Adrenal gland (tissue), 12 donors: ENCODE data around the gene DNASE1L3. TPM values are rescaled to one million over a fixed set of nuclear protein-coding genes. Genes with fewer than 3 reads are reported as not detected.
"Not testable (repeated sequence)": the region's sequence is repeated elsewhere in the genome, so short reads cannot be mapped to it uniquely, and the experiment has no call there.

Source experiments
- DNase-seq, 7 donors: peaks; one replicate each; pipeline ENCODE4 v3.0.0-alpha.2; 2019 to 2020
- H3K27ac ChIP-seq, 5 donors: fragments of 200-600 bp; sonication (generic) in 4 of 5; 1 replicate in 3 of 5; 2 replicates in 2 of 5; pipeline versions ENCODE4 v1.5.1 to v1.8.0; 2016 to 2020; ENCODE audit warnings: mild to moderate bottlenecking in 1 of 5
- H3K27me3 ChIP-seq: fragments of 200-600 bp; 2 replicates; pipeline ENCODE4 v1.8.0; 2021
- H3K36me3 ChIP-seq, 2 donors: fragments of 200-600 bp; replicated peaks in 1 of 2; 1 replicate in 1 of 2; 2 replicates in 1 of 2; pipeline versions ENCODE4 v1.5.1 to v1.8.0; 2018 to 2022
- H3K4me1 ChIP-seq, 2 donors: fragments of 200-600 bp; replicated peaks in 1 of 2; 1 replicate in 1 of 2; 2 replicates in 1 of 2; pipeline versions ENCODE4 v1.5.1 to v1.8.0; 2018 to 2021
- H3K4me3 ChIP-seq, 4 donors: fragments of 200-600 bp; sonication (generic) in 3 of 4; one replicate each; pipeline ENCODE4 v1.5.1; 2016 to 2018
- H3K9me3 ChIP-seq, 3 donors: fragments of 200-600 bp; sonication (generic) in 1 of 3; replicated peaks in 1 of 3; 1 replicate in 2 of 3; 2 replicates in 1 of 3; pipeline versions ENCODE4 v1.5.1 to v1.8.0; 2016 to 2021
- POLR2A ChIP-seq, 2 donors: fragments of 450-650 bp; IDR thresholded peaks; one replicate each; pipeline ENCODE4 v1.6.1; 2017; ENCODE audit warnings: antibody characterized with exemption in 2 of 2, mild to moderate bottlenecking in 2 of 2, moderate library complexity in 1 of 2
- WGBS, 4 donors: extraction: QIAGEN DNeasy Blood & Tissue Kit in 2 of 4; methylation state at CpG; one replicate each; pipeline versions ENCODE4 v1.1.5 to v1.1.7; 2013 to 2017; 5-methylcytosine and 5-hydroxymethylcytosine counted together
- intact Hi-C, 2 donors: fragments of 100-400 bp; cut with DNase I; formaldehyde crosslinking; loops; one replicate each; pipeline versions ENCODE4 v1.14.1 to v1.15.0; 2022 to 2023
- polyA plus RNA-seq, 3 donors: library from polyadenylated mRNA; stranded (reverse); fragments of 200-250 nt in 2 of 3; fragments of 350-450 nt in 1 of 3; fragmentation: Illumina TruSeq in 1 of 3; extraction: RNeasy Lipid Tissue Mini Kit (QIAGEN cat#74804) in 1 of 3; gene quantifications; one replicate each; pipeline ENCODE4 v1.2.3, GENCODE V29; 2013 to 2014
- total RNA-seq, 9 donors: library from RNA; depleted of rRNA in 4 of 9; stranded (reverse); fragments of >200 nt in 4 of 9; fragments of 120-200 nt in 1 of 9; fragmentation: NEBNext Ultra II Directional in 1 of 9; extraction: Animal tissue kit (Norgen Biotek cat#: 25700) in 1 of 9; gene quantifications; one replicate each; pipeline versions ENCODE4 v1.1.0 to v1.2.4, GENCODE V29; 2013 to 2023
- TF ChIP-seq, protein P1 (sequence below), 6 experiments: fragments of 450-650 bp in 4 of 6; fragments of 200-600 bp in 2 of 6; sonication (generic) in 1 of 6; IDR thresholded peaks; 1 replicate in 5 of 6; 2 replicates in 1 of 6; pipeline versions ENCODE4 v1.5.1 to v1.8.0; 2016 to 2021; ENCODE audit warnings: antibody characterized with exemption in 6 of 6, mild to moderate bottlenecking in 2 of 6, moderate library complexity in 1 of 6
- donor health status: healthy with polysubstance abuse.
- donor health status: Bipolar disorder and iron deficiency.
- donor health status: DM: yes; HTN: yes; CAD: no.
- donor health status: DM: no; HTN: no; CAD: no.
- donor health status: DM: no; HTN: no; CAD: no.
- donor health status: DM: yes; HTN: yes; CAD: no.

DNASE1L3 gene
- total and polyA plus RNA-seq, 12 donors = 23.8 to 83.9 (median 55.3) TPM

- Histone ChIP-seq H3K36me3 (no peaks in the 10 kb centered on the region), H3K4me3 (no peak overlapping the region), H3K9me3 (no peaks in the 10 kb centered on the region), H3K27ac (peak overlapping the region in 1 of 5 donors; percentile 31), H3K4me1 (no peaks in the 10 kb centered on the region), H3K27me3 (no peaks in the 10 kb centered on the region)
- TF ChIP-seq, protein P1, sequence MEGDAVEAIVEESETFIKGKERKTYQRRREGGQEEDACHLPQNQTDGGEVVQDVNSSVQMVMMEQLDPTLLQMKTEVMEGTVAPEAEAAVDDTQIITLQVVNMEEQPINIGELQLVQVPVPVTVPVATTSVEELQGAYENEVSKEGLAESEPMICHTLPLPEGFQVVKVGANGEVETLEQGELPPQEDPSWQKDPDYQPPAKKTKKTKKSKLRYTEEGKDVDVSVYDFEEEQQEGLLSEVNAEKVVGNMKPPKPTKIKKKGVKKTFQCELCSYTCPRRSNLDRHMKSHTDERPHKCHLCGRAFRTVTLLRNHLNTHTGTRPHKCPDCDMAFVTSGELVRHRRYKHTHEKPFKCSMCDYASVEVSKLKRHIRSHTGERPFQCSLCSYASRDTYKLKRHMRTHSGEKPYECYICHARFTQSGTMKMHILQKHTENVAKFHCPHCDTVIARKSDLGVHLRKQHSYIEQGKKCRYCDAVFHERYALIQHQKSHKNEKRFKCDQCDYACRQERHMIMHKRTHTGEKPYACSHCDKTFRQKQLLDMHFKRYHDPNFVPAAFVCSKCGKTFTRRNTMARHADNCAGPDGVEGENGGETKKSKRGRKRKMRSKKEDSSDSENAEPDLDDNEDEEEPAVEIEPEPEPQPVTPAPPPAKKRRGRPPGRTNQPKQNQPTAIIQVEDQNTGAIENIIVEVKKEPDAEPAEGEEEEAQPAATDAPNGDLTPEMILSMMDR (IDR thresholded peaks at IDR 0.05) = no peak
- no peak for TF ChIP-seq POLR2A (IDR thresholded peaks at IDR 0.05)
- WGBS, 4 donors = 81 to 89% (median 84%) methylated on average over 4 of the region's 4 CpGs
- intact Hi-C loops = no loop called here
- DNase-seq = no peak
Measured at GRCh38 chr3:58205981-58206380, 4.8 kb downstream of the DNASE1L3 start.

DNA sequence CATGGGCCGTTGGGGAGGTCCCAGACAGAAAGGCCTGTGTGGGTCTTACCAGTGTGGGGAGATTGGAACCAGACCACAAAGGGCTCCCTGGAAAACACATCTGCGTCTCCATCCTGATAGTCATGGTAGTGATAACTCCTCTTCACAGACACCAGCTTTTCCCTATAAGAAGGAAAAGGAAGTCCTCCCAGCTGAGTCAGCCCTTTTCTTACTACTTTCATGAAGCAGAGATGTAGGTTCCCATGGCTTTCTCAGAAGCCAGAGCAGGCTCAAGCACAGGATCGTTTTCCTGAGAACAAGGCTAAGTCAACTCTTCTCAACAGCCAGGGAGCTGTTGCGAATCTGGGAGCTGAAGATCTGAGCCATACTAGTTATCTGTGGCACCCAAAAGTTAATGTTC, 6.1 kb downstream of the DNASE1L3 start:
- TF ChIP-seq, protein P1 (IDR thresholded peaks at IDR 0.05) = no peak
- TF ChIP-seq POLR2A (IDR thresholded peaks at IDR 0.05) = no peak
- Histone ChIP-seq H3K27me3 (no peaks in the 10 kb centered on the region), H3K4me3 (no peak overlapping the region), H3K27ac (no peak overlapping the region), H3K36me3 (no peaks in the 10 kb centered on the region), H3K9me3 (no peaks in the 10 kb centered on the region), H3K4me1 (no peaks in the 10 kb centered on the region)
- DNase-seq = peak in 1 of 7 donors; percentile 19
- 76 to 91% (median 85%) methylated on average over 3 to 4 of the region's 4 CpGs for WGBS, 4 donors
- intact Hi-C loops = no loop called here

- no peak overlapping the region for H3K27ac ChIP-seq
- no peaks in the 10 kb centered on the region for H3K36me3 ChIP-seq
- H3K9me3 ChIP-seq = no peaks in the 10 kb centered on the region
- no peaks in the 10 kb centered on the region for H3K27me3 ChIP-seq
- DNase-seq = no peak
- TF ChIP-seq POLR2A (IDR thresholded peaks at IDR 0.05) = no peak
- TF ChIP-seq, protein P1 (IDR thresholded peaks at IDR 0.05) = no peak
- H3K4me1 ChIP-seq = no peaks in the 10 kb centered on the region
- H3K4me3 ChIP-seq = no peak overlapping the region
- WGBS, 4 donors = 82 to 96% (median 89%) methylated on average over 4 of the region's 4 CpGs
- intact Hi-C loops = no loop called here
Measured at GRCh38 chr3:58203541-58203940, 7.2 kb downstream of the DNASE1L3 start.

GRCh38 chr3:58202917-58203360, 7.8 kb downstream of the DNASE1L3 start:
- DNase-seq = no peak
- no peaks in the 10 kb centered on the region for H3K9me3 ChIP-seq
- WGBS, 4 donors = 82 to 88% (median 85%) methylated on average over 9 of the region's 9 CpGs
- no peaks in the 10 kb centered on the region for H3K27me3 ChIP-seq
- no peak for TF ChIP-seq POLR2A (IDR thresholded peaks at IDR 0.05)
- TF ChIP-seq, protein P1 (IDR thresholded peaks at IDR 0.05) = no peak
- H3K4me1 ChIP-seq = no peaks in the 10 kb centered on the region
- no peak overlapping the region for H3K4me3 ChIP-seq
- intact Hi-C loops = no loop called here
- no peak overlapping the region for H3K27ac ChIP-seq
- H3K36me3 ChIP-seq = no peaks in the 10 kb centered on the region

DNA sequence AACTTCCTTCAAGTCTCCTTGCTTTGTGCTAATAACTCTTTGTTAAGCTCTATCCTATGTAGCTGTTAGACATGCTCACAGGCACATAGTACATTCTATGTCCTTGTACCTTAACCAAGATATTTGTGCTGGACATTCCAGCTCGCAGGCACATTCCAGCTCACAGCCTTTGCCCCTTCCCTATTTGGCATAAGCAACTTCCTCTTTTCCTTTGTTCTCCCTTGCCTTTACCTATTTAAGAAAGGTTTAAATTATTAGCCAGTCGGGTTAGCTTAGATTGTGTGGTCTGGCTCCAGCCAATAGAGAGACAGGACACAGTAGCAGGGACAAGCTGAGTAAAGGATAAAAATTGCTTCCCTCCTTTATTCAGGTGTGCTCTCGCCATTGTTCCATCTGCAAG, 9.3 kb downstream of the DNASE1L3 start:
- H3K9me3 ChIP-seq, H3K36me3 ChIP-seq, intact Hi-C loops, H3K27ac ChIP-seq, H3K4me3 ChIP-seq, DNase-seq, H3K4me1 ChIP-seq, H3K27me3 ChIP-seq: not testable (repeated sequence)
- WGBS, 4 donors = 47 to 61% (median 56%) methylated on average over 3 of the region's 3 CpGs
